Measurements from ENCODE around the gene CD34. TPM values are rescaled to one million over a fixed set of nuclear protein-coding genes. Genes with fewer than 3 reads are reported as not detected.
"Not testable (repeated sequence)": the region's sequence is repeated elsewhere in the genome, so short reads cannot be mapped to it uniquely, and the experiment has no call there.

Gene CD34
- total RNA-seq, 1 donor from 2014 or later: not detected

- Histone ChIP-seq H3K27me3 (ENCODE audit: control insufficient read depth, insufficient read depth, low read length) (no peaks in the 10 kb centered on the region), H3K36me3 (ENCODE audit: control insufficient read depth, insufficient read depth, low read length) (no peaks in the 10 kb centered on the region)
- no peak for FAIRE-seq
Measured at GRCh38 chr1:207884266-207885029, 26.5 kb downstream of the CD34 start.

GRCh38 chr1:207883660-207884250 lies 27.2 kb downstream of the CD34 start:
- H3K4me3 ChIP-seq (ENCODE audit: low read depth, low read length): no peak overlapping the region
- H3K27me3 ChIP-seq (ENCODE audit: control insufficient read depth, insufficient read depth, low read length): no peaks in the 10 kb centered on the region
- no peaks in the 10 kb centered on the region for H3K36me3 ChIP-seq (ENCODE audit: control insufficient read depth, insufficient read depth, low read length)
- DNase-seq (ENCODE audit: low read depth): no peak
- no peak for TF ChIP-seq CTCF (IDR thresholded peaks at IDR 0.05; ENCODE audit: insufficient read depth, low read length, severe bottlenecking)
- FAIRE-seq: no peak

More at GRCh38 chr1:207884266-207885029, 26.5 kb downstream of the CD34 start:
- H3K4me3 ChIP-seq (ENCODE audit: low read depth, low read length): no peak overlapping the region
- no peak for TF ChIP-seq CTCF (IDR thresholded peaks at IDR 0.05; ENCODE audit: insufficient read depth, low read length, severe bottlenecking)
- DNase-seq (ENCODE audit: low read depth): no peak

- H3K27me3 ChIP-seq (ENCODE audit: control insufficient read depth, insufficient read depth, low read length): no peaks in the 10 kb centered on the region
- DNase-seq (ENCODE audit: low read depth) (no peak), FAIRE-seq (no peak)
- TF ChIP-seq CTCF (IDR thresholded peaks at IDR 0.05; ENCODE audit: insufficient read depth, low read length, severe bottlenecking): no peak
- no peaks in the 10 kb centered on the region for H3K36me3 ChIP-seq (ENCODE audit: control insufficient read depth, insufficient read depth, low read length)
- no peak overlapping the region for H3K4me3 ChIP-seq (ENCODE audit: low read depth, low read length)
Measured at GRCh38 chr1:207883104-207883651, 27.7 kb downstream of the CD34 start.

- Histone ChIP-seq H3K27me3 (ENCODE audit: control insufficient read depth, insufficient read depth, low read length) (no peaks in the 10 kb centered on the region), H3K36me3 (ENCODE audit: control insufficient read depth, insufficient read depth, low read length) (no peaks in the 10 kb centered on the region), H3K4me3 (ENCODE audit: low read depth, low read length) (no peak overlapping the region)
- FAIRE-seq (no peak), DNase-seq (ENCODE audit: low read depth) (no peak)
- no peak for TF ChIP-seq CTCF (IDR thresholded peaks at IDR 0.05; ENCODE audit: insufficient read depth, low read length, severe bottlenecking)
Measured at GRCh38 chr1:207882692-207883091, 28.2 kb downstream of the CD34 start.

GRCh38 chr1:207878939-207879338 lies 32.0 kb downstream of the CD34 start:
- FAIRE-seq: no peak
- TF ChIP-seq CTCF (IDR thresholded peaks at IDR 0.05; ENCODE audit: insufficient read depth, low read length, severe bottlenecking): no peak

GRCh38 chr1:207877914-207878313 lies 33.0 kb downstream of the CD34 start:
- not testable (repeated sequence) for FAIRE-seq; DNase-seq (ENCODE audit: low read depth); H3K27me3 ChIP-seq (ENCODE audit: control insufficient read depth, insufficient read depth, low read length); H3K4me3 ChIP-seq (ENCODE audit: low read depth, low read length); H3K36me3 ChIP-seq (ENCODE audit: control insufficient read depth, insufficient read depth, low read length)

More at GRCh38 chr1:207878939-207879338, 32.0 kb downstream of the CD34 start:
- Histone ChIP-seq H3K27me3 (ENCODE audit: control insufficient read depth, insufficient read depth, low read length) (no peaks in the 10 kb centered on the region), H3K4me3 (ENCODE audit: low read depth, low read length) (no peak overlapping the region), H3K36me3 (ENCODE audit: control insufficient read depth, insufficient read depth, low read length) (no peaks in the 10 kb centered on the region)
- no peak for DNase-seq (ENCODE audit: low read depth)

Measured in bronchial epithelial cell (primary cell).